ENCODE measurements around the gene EP400. TPM values are rescaled to one million over a fixed set of nuclear protein-coding genes. Genes with fewer than 3 reads are reported as not detected.

EP400 gene
- total and polyA plus RNA-seq, 2 of the 4 experiments (the other 2 are of a cell fraction) = 4.3 to 11.4 TPM

GRCh38 chr12:132053338-132054330 is 103.9 kb downstream of the EP400 start:
- no peak overlapping the region for H3K9ac ChIP-seq (ENCODE audit: low read depth, low read length)
- H3K4me3 ChIP-seq (ENCODE audit: insufficient read depth, low read depth, low read length) = no peak overlapping the region
- TF ChIP-seq CHD1 (IDR thresholded peaks at IDR 0.05; ENCODE audit: low read depth, low read length) (no peak), FOS (IDR thresholded peaks at IDR 0.05; ENCODE audit: low read depth, low read length) (no peak), CEBPB (IDR thresholded peaks at IDR 0.05; ENCODE audit: low read depth, low read length) (no peak), CTCF (conservative IDR thresholded peaks at IDR 0.05; ENCODE audit: low read depth, low read length) (no peak), MAFK (IDR thresholded peaks at IDR 0.05; ENCODE audit: low read depth, low read length) (no peak), BHLHE40 (IDR thresholded peaks at IDR 0.05; ENCODE audit: low read depth, low read length) (no peak), NFE2L2 (IDR thresholded peaks at IDR 0.05; ENCODE audit: low read depth, low read length) (no peak), POLR2A (IDR thresholded peaks at IDR 0.05; ENCODE audit: low read depth, low read length) (no peak), SMC3 (IDR thresholded peaks at IDR 0.05; ENCODE audit: low read depth, low read length) (no peak), MAZ (IDR thresholded peaks at IDR 0.05; ENCODE audit: borderline replicate concordance, low read depth, low read length) (no peak), RFX5 (IDR thresholded peaks at IDR 0.05; ENCODE audit: low read depth, low read length) (no peak)
- TF ChIP-seq, protein P1, sequence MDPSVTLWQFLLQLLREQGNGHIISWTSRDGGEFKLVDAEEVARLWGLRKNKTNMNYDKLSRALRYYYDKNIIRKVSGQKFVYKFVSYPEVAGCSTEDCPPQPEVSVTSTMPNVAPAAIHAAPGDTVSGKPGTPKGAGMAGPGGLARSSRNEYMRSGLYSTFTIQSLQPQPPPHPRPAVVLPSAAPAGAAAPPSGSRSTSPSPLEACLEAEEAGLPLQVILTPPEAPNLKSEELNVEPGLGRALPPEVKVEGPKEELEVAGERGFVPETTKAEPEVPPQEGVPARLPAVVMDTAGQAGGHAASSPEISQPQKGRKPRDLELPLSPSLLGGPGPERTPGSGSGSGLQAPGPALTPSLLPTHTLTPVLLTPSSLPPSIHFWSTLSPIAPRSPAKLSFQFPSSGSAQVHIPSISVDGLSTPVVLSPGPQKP (IDR thresholded peaks at IDR 0.05; ENCODE audit: borderline replicate concordance, low read depth, low read length) = no peak
- TF ChIP-seq, protein P2, sequence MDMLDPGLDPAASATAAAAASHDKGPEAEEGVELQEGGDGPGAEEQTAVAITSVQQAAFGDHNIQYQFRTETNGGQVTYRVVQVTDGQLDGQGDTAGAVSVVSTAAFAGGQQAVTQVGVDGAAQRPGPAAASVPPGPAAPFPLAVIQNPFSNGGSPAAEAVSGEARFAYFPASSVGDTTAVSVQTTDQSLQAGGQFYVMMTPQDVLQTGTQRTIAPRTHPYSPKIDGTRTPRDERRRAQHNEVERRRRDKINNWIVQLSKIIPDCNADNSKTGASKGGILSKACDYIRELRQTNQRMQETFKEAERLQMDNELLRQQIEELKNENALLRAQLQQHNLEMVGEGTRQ (IDR thresholded peaks at IDR 0.05; ENCODE audit: low read depth, low read length) = no peak
- no peak overlapping the region for H2AK5ac ChIP-seq (ENCODE audit: low read depth, low read length)
- no peaks in the 10 kb centered on the region; the same call in none of the 2 replicates for H4K20me1 ChIP-seq (ENCODE audit: insufficient read depth, low read length)
- intact Hi-C loops (cut with micrococcal nuclease) = no loop called here
- ChIA-PET POLR2A (ENCODE audit: unreplicated experiment) (no interaction called here), CTCF (no interaction called here)
- H2BK20ac ChIP-seq (ENCODE audit: low read depth, low read length) = no peak overlapping the region
- H3K4me1 ChIP-seq (ENCODE audit: control insufficient read depth, insufficient read depth, low read length) = no peaks in the 10 kb centered on the region
- no peak overlapping the region for H4K5ac ChIP-seq (ENCODE audit: low read depth, low read length)
- dilution Hi-C loops (cut with HindIII; ENCODE audit: low sequenced_read_pairs, unreplicated experiment) = no loop called here
- no peak overlapping the region for H3K4me2 ChIP-seq (ENCODE audit: low read depth, low read length)
- DNase-seq = no peak
- no peak overlapping the region for H2BK120ac ChIP-seq (ENCODE audit: low read depth, low read length)
- H3K36me3 ChIP-seq (ENCODE audit: control insufficient read depth, insufficient read depth, low read length) = peaks cover 74% of the 10 kb centered on the region
- H2BK15ac ChIP-seq (ENCODE audit: low read depth, low read length) = no peak overlapping the region
- H3K18ac ChIP-seq (ENCODE audit: low read depth, low read length) = no peak overlapping the region
- H3K27ac ChIP-seq (ENCODE audit: insufficient read depth, low read length) = no peak overlapping the region
- no peak overlapping the region for H2AK9ac ChIP-seq (replicated peaks; ENCODE audit: low read depth, low read length, poor library complexity)
- BruUV-seq (replicated peaks) = no TSS peak
- H3K4ac ChIP-seq (ENCODE audit: low read depth, low read length) = no peak overlapping the region
- H3K79me1 ChIP-seq (ENCODE audit: low read depth in 1 of 2, low read length in 2 of 2) = peaks cover 13 to 18% of the 10 kb centered on the region in 2 experiments
- H2BK5ac ChIP-seq (ENCODE audit: low read depth, low read length, poor library complexity, severe bottlenecking) = no peak overlapping the region
- H3K27me3 ChIP-seq (ENCODE audit: control insufficient read depth, insufficient read depth, low read length) = no peaks in the 10 kb centered on the region
- no peak overlapping the region for H2AFZ ChIP-seq (replicated peaks; ENCODE audit: low read length, poor library complexity)
- no peak overlapping the region for H3K14ac ChIP-seq (replicated peaks; ENCODE audit: low read depth, low read length)
- no peaks in the 10 kb centered on the region for H3K9me3 ChIP-seq (ENCODE audit: control insufficient read depth, insufficient read depth, low read length)
- no peak for ATAC-seq (ENCODE audit: low read depth)
- H3K56ac ChIP-seq (ENCODE audit: extremely low read depth, insufficient read depth, low read length) = no peak overlapping the region
- H3K23ac ChIP-seq (ENCODE audit: low read depth, low read length) = no peak overlapping the region
- peaks cover 5% of the 10 kb centered on the region for H3K9me1 ChIP-seq (ENCODE audit: insufficient read depth, low read length)
- WGBS, 2 experiments (ENCODE audit: extremely low coverage in 2 of 2, insufficient read length in 1 of 2) = 98% methylated on average over 7 of the region's 27 CpGs; no CpG with 5 or more reads in 1 of the 2 experiments
- in situ Hi-C loops (cut with MboI; ENCODE audit: low sequenced_read_pairs) = no loop called here
- no peak overlapping the region for H4K8ac ChIP-seq (ENCODE audit: low read depth in 2 of 2, low read length in 2 of 2)
- H4K91ac ChIP-seq (ENCODE audit: insufficient read depth, low read depth, low read length) = no peak overlapping the region
